ENCODE measurements around the gene FHOD3.

FHOD3 gene

DNA sequence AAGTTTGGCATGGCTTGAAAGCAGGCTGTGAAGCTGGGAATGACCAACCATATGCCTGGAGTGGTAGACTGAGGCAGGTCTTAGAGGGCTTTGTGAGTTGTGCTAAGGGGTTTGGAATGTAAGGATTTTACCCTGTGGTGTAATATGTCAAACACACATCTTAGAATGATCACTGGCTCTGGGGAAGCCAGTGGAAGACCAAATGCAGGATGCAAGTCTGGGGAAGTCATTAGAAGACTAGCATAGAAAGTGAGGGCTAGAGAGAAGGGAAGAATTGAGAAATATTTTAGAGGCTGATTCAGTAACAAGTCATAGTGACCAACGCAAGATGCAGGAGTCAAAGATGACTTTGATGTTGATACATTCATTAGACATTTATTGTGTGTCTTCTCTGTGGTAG is 3.5 kb upstream of the FHOD3 start:
- no peak overlapping the region for H3K27ac ChIP-seq (ENCODE audit: insufficient read depth, low read length, poor library complexity, severe bottlenecking)
- H3K27me3 ChIP-seq (replicated peaks; ENCODE audit: control insufficient read depth, insufficient read depth, low read length, poor library complexity, severe bottlenecking): peaks cover 13% of the 10 kb centered on the region
- H3K36me3 ChIP-seq (ENCODE audit: control insufficient read depth, insufficient read depth, low read length): no peaks in the 10 kb centered on the region
- peaks cover 12% of the 10 kb centered on the region for H3K4me1 ChIP-seq (ENCODE audit: control insufficient read depth, insufficient read depth, low read length, poor library complexity, severe bottlenecking)
- no peak overlapping the region for H3K4me3 ChIP-seq (ENCODE audit: insufficient read depth, low read depth, low read length, poor library complexity, severe bottlenecking)
- DNase-seq: no peak
- H3K9me3 ChIP-seq (ENCODE audit: control insufficient read depth, low read length): no peaks in the 10 kb centered on the region

DNA sequence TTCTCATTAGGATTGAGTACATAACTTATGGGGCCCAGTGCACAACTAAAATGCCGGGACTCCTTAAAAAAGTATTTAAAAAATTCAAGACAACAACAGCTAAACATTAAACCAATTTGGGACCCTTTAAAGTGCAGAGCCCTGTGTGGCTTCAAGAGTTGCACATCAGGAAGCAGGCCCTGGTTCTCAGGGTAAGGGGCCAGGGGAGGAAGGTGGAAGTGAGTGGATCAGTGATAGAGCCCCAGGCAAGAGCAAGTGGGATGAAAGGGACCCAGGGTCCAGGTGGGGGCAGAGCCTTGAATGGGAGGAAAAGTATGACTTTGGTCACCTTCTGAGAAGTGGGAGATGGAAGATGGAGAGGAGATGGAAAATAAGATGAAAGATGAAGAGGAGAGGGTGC is 2.3 kb upstream of the FHOD3 start:
- DNase-seq: no peak
- Histone ChIP-seq H3K27me3 (replicated peaks; ENCODE audit: control insufficient read depth, insufficient read depth, low read length, poor library complexity, severe bottlenecking) (peaks cover 24% of the 10 kb centered on the region), H3K9me3 (ENCODE audit: control insufficient read depth, low read length) (no peaks in the 10 kb centered on the region), H3K4me1 (ENCODE audit: control insufficient read depth, insufficient read depth, low read length, poor library complexity, severe bottlenecking) (peaks cover 12% of the 10 kb centered on the region), H3K4me3 (ENCODE audit: insufficient read depth, low read depth, low read length, poor library complexity, severe bottlenecking) (no peak overlapping the region), H3K27ac (ENCODE audit: insufficient read depth, low read length, poor library complexity, severe bottlenecking) (no peak overlapping the region), H3K36me3 (ENCODE audit: control insufficient read depth, insufficient read depth, low read length) (no peaks in the 10 kb centered on the region)

DNA sequence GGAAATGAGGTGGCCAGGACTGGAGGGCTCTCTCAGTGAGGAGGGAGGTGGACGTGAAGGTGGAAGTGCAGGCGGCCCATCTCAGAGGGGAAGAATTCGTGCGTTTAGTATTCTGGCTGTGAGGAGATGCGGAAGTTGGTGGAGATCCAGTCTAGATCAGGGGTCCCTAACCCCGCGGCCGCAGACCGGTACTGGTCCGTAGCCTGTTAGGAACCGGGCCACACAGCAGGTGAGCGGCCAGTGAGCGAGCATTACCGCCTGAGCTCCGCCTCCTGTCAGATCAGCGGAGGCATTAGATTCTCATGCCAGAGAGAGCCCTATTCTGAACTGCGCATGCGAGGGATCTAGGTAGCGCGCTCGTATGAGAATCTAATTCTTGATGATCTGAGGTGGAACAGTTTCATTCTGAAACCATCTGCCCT is 1.6 kb upstream of the FHOD3 start:
- no peak overlapping the region for H3K27ac ChIP-seq (ENCODE audit: insufficient read depth, low read length, poor library complexity, severe bottlenecking)
- no peak overlapping the region for H3K4me3 ChIP-seq (ENCODE audit: insufficient read depth, low read depth, low read length, poor library complexity, severe bottlenecking)
- H3K4me1 ChIP-seq (ENCODE audit: control insufficient read depth, insufficient read depth, low read length, poor library complexity, severe bottlenecking): peaks cover 12% of the 10 kb centered on the region
- peaks cover 24% of the 10 kb centered on the region for H3K27me3 ChIP-seq (replicated peaks; ENCODE audit: control insufficient read depth, insufficient read depth, low read length, poor library complexity, severe bottlenecking)
- H3K36me3 ChIP-seq (ENCODE audit: control insufficient read depth, insufficient read depth, low read length): no peaks in the 10 kb centered on the region
- DNase-seq: no peak
- no peaks in the 10 kb centered on the region for H3K9me3 ChIP-seq (ENCODE audit: control insufficient read depth, low read length)

DNA sequence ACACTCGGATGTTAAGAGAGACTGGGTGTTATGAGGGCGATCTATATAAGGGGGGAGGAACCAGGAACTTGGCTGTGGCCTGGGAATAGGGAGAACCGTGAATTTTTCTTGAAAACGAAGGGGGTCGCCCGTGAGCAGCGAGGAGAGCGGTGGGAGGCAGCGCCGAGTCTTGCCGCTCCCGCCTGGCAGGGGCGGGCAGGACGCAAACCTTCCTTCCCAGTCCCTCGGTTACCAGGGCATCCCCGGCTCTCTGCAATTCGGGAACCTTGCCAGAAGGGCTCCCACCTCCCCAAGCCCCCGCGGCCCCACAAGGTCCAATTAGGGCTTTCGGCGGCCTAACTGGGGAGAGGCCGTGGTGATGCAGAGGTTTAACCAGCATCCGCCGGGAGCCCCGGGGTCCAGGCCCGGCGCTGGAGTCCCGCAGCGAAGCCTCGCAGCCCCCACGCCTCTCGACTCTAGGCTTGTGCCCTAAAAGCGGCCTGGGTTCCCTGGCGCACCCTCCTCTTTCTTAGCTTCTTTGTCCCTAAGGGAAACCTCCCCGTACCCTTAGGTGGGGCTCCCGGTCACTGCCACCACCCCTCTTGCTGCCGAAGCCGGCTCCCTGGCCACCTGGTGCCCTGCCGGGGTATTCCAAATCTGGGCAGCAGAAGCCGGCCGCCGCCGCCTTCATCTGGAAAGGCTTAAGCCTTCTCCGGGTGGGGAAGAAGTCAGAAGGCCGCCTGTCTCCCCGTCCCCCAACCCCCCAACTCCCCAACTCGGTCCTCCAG is 680 bp upstream of the FHOD3 start:
- DNase-seq: no peak
- Histone ChIP-seq H3K27me3 (replicated peaks; ENCODE audit: control insufficient read depth, insufficient read depth, low read length, poor library complexity, severe bottlenecking) (peaks cover 24% of the 10 kb centered on the region), H3K9me3 (ENCODE audit: control insufficient read depth, low read length) (no peaks in the 10 kb centered on the region), H3K36me3 (ENCODE audit: control insufficient read depth, insufficient read depth, low read length) (no peaks in the 10 kb centered on the region), H3K4me1 (ENCODE audit: control insufficient read depth, insufficient read depth, low read length, poor library complexity, severe bottlenecking) (peaks cover 12% of the 10 kb centered on the region), H3K4me3 (ENCODE audit: insufficient read depth, low read depth, low read length, poor library complexity, severe bottlenecking) (peak overlapping the region; percentile 35), H3K27ac (ENCODE audit: insufficient read depth, low read length, poor library complexity, severe bottlenecking) (no peak overlapping the region)

DNA sequence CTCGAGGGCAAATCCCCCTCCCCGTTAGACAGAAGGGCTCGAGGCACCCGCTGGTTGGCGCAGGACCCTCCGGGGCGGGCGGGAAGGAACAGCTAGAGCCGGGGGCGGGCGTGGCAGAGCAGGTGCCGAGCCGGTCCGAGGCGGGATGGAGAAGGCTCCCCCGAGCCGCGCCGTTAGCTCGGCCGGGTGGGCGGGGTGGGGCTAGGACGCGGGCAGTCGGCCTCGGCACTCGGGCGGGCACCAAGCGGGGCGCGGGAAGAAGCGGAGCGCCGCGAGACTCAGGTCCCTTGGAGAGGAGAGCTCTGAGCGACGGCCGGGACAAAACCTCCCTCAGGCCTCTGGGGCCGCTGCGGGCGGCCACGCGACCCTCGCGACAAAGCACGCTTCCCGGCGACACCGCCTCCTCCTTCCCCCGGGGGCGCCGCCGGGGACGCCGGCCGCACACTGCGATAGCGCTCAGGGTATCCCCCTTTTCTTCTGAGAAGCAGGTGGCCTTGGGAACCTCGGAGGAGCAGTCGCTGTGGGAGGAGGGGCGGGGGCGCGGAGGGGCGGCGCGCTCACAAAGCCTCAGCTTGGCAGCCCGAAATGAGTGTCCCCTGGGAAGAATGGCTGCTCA is 721 bp downstream of the FHOD3 start:
- Histone ChIP-seq H3K4me1 (ENCODE audit: control insufficient read depth, insufficient read depth, low read length, poor library complexity, severe bottlenecking) (peaks cover 12% of the 10 kb centered on the region), H3K27ac (ENCODE audit: insufficient read depth, low read length, poor library complexity, severe bottlenecking) (no peak overlapping the region), H3K27me3 (replicated peaks; ENCODE audit: control insufficient read depth, insufficient read depth, low read length, poor library complexity, severe bottlenecking) (peaks cover 20% of the 10 kb centered on the region), H3K4me3 (ENCODE audit: insufficient read depth, low read depth, low read length, poor library complexity, severe bottlenecking) (peak overlapping the region; percentile 49), H3K9me3 (ENCODE audit: control insufficient read depth, low read length) (no peaks in the 10 kb centered on the region), H3K36me3 (ENCODE audit: control insufficient read depth, insufficient read depth, low read length) (no peaks in the 10 kb centered on the region)
- DNase-seq: no peak

DNA sequence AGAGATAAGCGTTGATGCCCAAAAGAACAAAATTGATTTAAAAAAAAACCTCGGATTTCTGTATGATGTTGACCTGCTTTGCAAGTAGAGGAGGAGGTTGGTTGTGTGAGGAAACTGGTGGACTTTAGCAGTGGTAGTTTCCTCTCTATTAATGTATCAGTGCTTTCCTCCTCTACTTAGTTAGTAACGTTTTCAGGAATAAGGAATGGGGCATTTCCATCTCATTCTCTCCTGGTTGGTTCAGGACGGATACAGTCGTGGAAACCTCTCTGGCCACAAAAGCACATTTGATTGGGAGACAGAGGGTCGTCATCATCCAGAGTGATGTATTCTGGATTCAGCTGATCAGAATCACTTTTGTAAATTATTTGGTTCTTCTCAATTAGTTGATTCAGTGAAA is 1.5 kb downstream of the FHOD3 start:
- Histone ChIP-seq H3K4me1 (ENCODE audit: control insufficient read depth, insufficient read depth, low read length, poor library complexity, severe bottlenecking) (peaks cover 12% of the 10 kb centered on the region), H3K36me3 (ENCODE audit: control insufficient read depth, insufficient read depth, low read length) (no peaks in the 10 kb centered on the region), H3K27me3 (replicated peaks; ENCODE audit: control insufficient read depth, insufficient read depth, low read length, poor library complexity, severe bottlenecking) (peaks cover 20% of the 10 kb centered on the region), H3K27ac (ENCODE audit: insufficient read depth, low read length, poor library complexity, severe bottlenecking) (no peak overlapping the region), H3K4me3 (ENCODE audit: insufficient read depth, low read depth, low read length, poor library complexity, severe bottlenecking) (no peak overlapping the region), H3K9me3 (ENCODE audit: control insufficient read depth, low read length) (no peaks in the 10 kb centered on the region)
- DNase-seq: no peak

DNA sequence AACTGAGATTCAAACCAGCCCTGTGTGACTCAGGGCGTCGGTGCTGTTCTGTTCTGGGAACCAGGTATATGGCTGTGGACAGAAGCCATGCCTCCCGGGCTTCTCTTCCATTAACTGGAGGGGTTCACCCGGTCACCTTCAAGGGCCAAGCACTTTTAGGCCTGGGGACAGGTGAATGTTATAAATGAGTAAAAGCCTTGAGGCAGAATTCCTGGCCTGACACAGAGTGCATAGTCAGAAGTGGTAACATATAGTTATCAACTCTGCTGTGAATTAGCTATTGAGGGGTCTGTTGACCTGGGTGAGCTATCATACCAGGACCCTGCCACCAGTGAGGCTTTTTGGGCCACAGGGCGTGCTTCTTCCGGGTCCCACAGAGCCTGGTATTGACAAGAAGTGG is 2.7 kb downstream of the FHOD3 start:
- Histone ChIP-seq H3K9me3 (ENCODE audit: control insufficient read depth, low read length) (no peaks in the 10 kb centered on the region), H3K4me3 (ENCODE audit: insufficient read depth, low read depth, low read length, poor library complexity, severe bottlenecking) (no peak overlapping the region), H3K27me3 (replicated peaks; ENCODE audit: control insufficient read depth, insufficient read depth, low read length, poor library complexity, severe bottlenecking) (peaks cover 20% of the 10 kb centered on the region), H3K4me1 (ENCODE audit: control insufficient read depth, insufficient read depth, low read length, poor library complexity, severe bottlenecking) (peaks cover 12% of the 10 kb centered on the region), H3K27ac (ENCODE audit: insufficient read depth, low read length, poor library complexity, severe bottlenecking) (no peak overlapping the region), H3K36me3 (ENCODE audit: control insufficient read depth, insufficient read depth, low read length) (no peaks in the 10 kb centered on the region)
- no peak for DNase-seq

DNA sequence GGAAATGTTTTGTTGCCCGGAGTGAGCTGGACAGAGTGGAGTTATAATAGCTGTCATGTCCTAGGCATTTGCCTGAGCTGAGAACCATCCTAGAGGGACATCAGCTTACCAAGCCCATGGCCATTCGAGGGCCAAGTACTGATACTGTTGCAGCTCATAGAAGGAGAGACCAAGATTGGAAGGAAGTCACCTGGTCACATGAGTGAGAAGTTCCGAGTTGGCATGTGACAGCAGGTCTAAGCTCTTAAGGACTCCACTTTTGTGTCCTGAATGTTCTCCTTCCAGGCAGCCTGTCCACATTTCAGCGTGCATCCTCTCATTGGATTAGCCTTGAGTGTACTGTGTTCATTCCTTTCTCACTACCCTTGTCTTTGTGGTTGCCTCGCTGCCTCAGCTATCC is 4.4 kb downstream of the FHOD3 start:
- Histone ChIP-seq H3K36me3 (ENCODE audit: control insufficient read depth, insufficient read depth, low read length) (no peaks in the 10 kb centered on the region), H3K27ac (ENCODE audit: insufficient read depth, low read length, poor library complexity, severe bottlenecking) (no peak overlapping the region), H3K4me3 (ENCODE audit: insufficient read depth, low read depth, low read length, poor library complexity, severe bottlenecking) (no peak overlapping the region), H3K27me3 (replicated peaks; ENCODE audit: control insufficient read depth, insufficient read depth, low read length, poor library complexity, severe bottlenecking) (peaks cover 19% of the 10 kb centered on the region), H3K4me1 (ENCODE audit: control insufficient read depth, insufficient read depth, low read length, poor library complexity, severe bottlenecking) (peaks cover 7% of the 10 kb centered on the region), H3K9me3 (ENCODE audit: control insufficient read depth, low read length) (no peaks in the 10 kb centered on the region)
- DNase-seq: no peak

DNA sequence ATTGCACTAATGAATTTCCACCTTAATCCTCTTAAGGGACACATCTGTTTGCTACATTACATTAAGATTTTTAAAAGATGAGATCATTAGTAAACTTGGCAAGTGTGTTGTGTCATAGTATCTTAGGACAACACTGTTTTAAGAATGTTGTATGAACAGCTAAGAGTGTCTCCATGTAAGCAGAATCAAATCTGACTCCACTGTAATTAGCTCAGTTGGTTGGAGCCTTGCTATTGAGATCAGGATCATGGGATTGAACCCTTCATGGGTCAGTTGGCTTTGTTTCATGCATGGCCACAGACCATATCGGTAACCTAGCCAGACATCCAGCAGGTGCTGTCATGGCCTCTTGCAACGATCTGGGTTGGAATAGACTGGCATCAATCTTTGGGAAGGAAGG is 5.2 kb downstream of the FHOD3 start:
- no peak for DNase-seq
- Histone ChIP-seq H3K4me3 (ENCODE audit: insufficient read depth, low read depth, low read length, poor library complexity, severe bottlenecking) (no peak overlapping the region), H3K27me3 (replicated peaks; ENCODE audit: control insufficient read depth, insufficient read depth, low read length, poor library complexity, severe bottlenecking) (peaks cover 16% of the 10 kb centered on the region), H3K36me3 (ENCODE audit: control insufficient read depth, insufficient read depth, low read length) (no peaks in the 10 kb centered on the region), H3K9me3 (ENCODE audit: control insufficient read depth, low read length) (no peaks in the 10 kb centered on the region), H3K27ac (ENCODE audit: insufficient read depth, low read length, poor library complexity, severe bottlenecking) (no peak overlapping the region), H3K4me1 (ENCODE audit: control insufficient read depth, insufficient read depth, low read length, poor library complexity, severe bottlenecking) (peaks cover 3% of the 10 kb centered on the region)

DNA sequence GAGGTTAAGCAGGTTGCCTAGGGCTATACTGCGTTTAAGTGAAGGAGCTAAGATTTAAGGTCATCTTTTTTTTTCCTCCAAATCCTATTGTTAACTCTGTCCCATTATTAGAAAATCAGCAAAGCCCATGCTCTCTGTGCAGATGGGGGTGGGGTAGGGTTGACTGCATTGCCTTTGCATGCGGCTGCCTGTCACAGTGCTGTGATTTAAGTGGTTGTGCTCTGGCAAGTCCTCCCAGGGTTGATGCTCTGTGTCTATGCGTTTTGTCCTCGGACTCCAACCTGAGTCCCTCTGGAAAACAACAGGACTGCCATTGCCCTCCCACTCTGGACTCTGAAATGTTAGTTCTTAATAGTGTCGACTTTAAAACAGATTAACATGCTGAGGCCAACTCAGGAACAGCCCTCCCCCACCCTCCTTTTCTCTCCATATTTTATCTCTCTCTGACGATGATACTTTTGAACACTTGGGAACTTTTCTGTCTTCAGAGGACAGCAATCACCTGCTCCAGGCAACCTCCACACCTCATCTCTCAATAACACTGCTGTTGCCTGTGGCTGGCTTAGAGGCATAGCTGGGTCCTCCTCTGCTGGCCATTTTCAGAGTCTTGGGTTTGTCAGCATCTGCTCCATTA is 5.8 kb downstream of the FHOD3 start:
- Histone ChIP-seq H3K27me3 (replicated peaks; ENCODE audit: control insufficient read depth, insufficient read depth, low read length, poor library complexity, severe bottlenecking) (peaks cover 13% of the 10 kb centered on the region), H3K4me1 (ENCODE audit: control insufficient read depth, insufficient read depth, low read length, poor library complexity, severe bottlenecking) (no peaks in the 10 kb centered on the region), H3K27ac (ENCODE audit: insufficient read depth, low read length, poor library complexity, severe bottlenecking) (no peak overlapping the region), H3K36me3 (ENCODE audit: control insufficient read depth, insufficient read depth, low read length) (no peaks in the 10 kb centered on the region), H3K4me3 (ENCODE audit: insufficient read depth, low read depth, low read length, poor library complexity, severe bottlenecking) (no peak overlapping the region), H3K9me3 (ENCODE audit: control insufficient read depth, low read length) (no peaks in the 10 kb centered on the region)
- no peak for DNase-seq
